Thoracic aorta (tissue), 2 donors: Measurements from ENCODE around the gene CD2BP2. TPM values are rescaled to one million over a fixed set of nuclear protein-coding genes. Genes with fewer than 3 reads are reported as not detected.
"Not testable (repeated sequence)": the region's sequence is repeated elsewhere in the genome, so short reads cannot be mapped to it uniquely, and the experiment has no call there.

Experiments used
- ATAC-seq: fragments of 150-250 bp; one replicate; pipeline ENCODE4 v1.8.0; 2017; ENCODE audit warnings: low read depth; ENCODE audit not compliant: insufficient number of reproducible peaks, low FRiP score
- DNase-seq: peaks from one replicate; pipeline ENCODE4 v3.0.0-alpha.2; 2020; ENCODE audit warnings: low spot score
- H3K27ac ChIP-seq, 2 donors: fragments of 200-600 bp; sonication (generic); 1 replicate in 1 of 2; 2 replicates in 1 of 2; pipeline ENCODE4 v1.5.1; 2016; ENCODE audit warnings: mild to moderate bottlenecking in 2 of 2, moderate library complexity in 2 of 2
- H3K27me3 ChIP-seq: fragments of 200-600 bp; sonication (generic); replicated peaks from 2 replicates; pipeline ENCODE4 v1.6.0; 2016; ENCODE audit warnings: mild to moderate bottlenecking; ENCODE audit not compliant: insufficient read depth
- H3K36me3 ChIP-seq: fragments of 200-600 bp; sonication (generic); one replicate; pipeline ENCODE4 v1.5.1; 2016
- H3K4me1 ChIP-seq, 2 donors: fragments of 200-600 bp; sonication (generic); 1 replicate in 1 of 2; 2 replicates in 1 of 2; pipeline versions ENCODE4 v1.5.1 to v1.6.0; 2016; ENCODE audit warnings: low read depth in 2 of 2, mild to moderate bottlenecking in 1 of 2; ENCODE audit not compliant: control insufficient read depth in 1 of 2
- H3K4me3 ChIP-seq: fragments of 200-600 bp; sonication (generic); 2 replicates; pipeline ENCODE4 v1.5.1; 2016; ENCODE audit warnings: mild to moderate bottlenecking
- H3K9me3 ChIP-seq: fragments of 200-600 bp; sonication (generic); 2 replicates; pipeline ENCODE4 v1.5.1; 2016
- CTCF ChIP-seq: fragments of 200-600 bp; sonication (generic); IDR thresholded peaks from one replicate; pipeline ENCODE4 v1.5.1; 2019; ENCODE audit warnings: antibody characterized with exemption
- total RNA-seq, 2 donors: library from RNA; depleted of rRNA; stranded (reverse); fragments of >200 nt; gene quantifications; one replicate each; pipeline versions ENCODE4 v1.1.0 to v1.2.3, GENCODE V29; 2016

Gene CD2BP2
- total RNA-seq, 2 donors from 2014 or later, result 31.4 to 52.0 TPM

- H3K27me3 ChIP-seq, result no peaks in the 10 kb centered on the region
- H3K36me3 ChIP-seq, result peaks cover 8% of the 10 kb centered on the region
- no peak for DNase-seq
- TF ChIP-seq CTCF, result no peak
- ATAC-seq, result no peak
- H3K27ac ChIP-seq, result no peak overlapping the region
- peaks cover 17 to 37% of the 10 kb centered on the region in 2 donors for H3K4me1 ChIP-seq
- H3K4me3 ChIP-seq, result no peak overlapping the region
- H3K9me3 ChIP-seq, result no peaks in the 10 kb centered on the region
Measured at GRCh38 chr16:30397776-30398660, 42.9 kb upstream of the CD2BP2 start.

- Histone ChIP-seq H3K4me1 (peaks cover 17 to 37% of the 10 kb centered on the region in 2 donors), H3K27ac (no peak overlapping the region), H3K27me3 (no peaks in the 10 kb centered on the region), H3K36me3 (peaks cover 8% of the 10 kb centered on the region), H3K9me3 (no peaks in the 10 kb centered on the region), H3K4me3 (no peak overlapping the region)
- ATAC-seq, result no peak
- no peak for TF ChIP-seq CTCF
- no peak for DNase-seq
Measured at GRCh38 chr16:30397056-30397455, 41.9 kb upstream of the CD2BP2 start.

- H3K4me3 ChIP-seq, result peak overlapping the region; percentile 97
Measured at GRCh38 chr16:30396627-30397026, 41.5 kb upstream of the CD2BP2 start.

GRCh38 chr16:30395992-30396585, 41.0 kb upstream of the CD2BP2 start:
- H3K36me3 ChIP-seq, result peaks cover 8% of the 10 kb centered on the region
- peak overlapping the region; percentile 97 for H3K4me3 ChIP-seq
- no peaks in the 10 kb centered on the region for H3K27me3 ChIP-seq
- no peaks in the 10 kb centered on the region for H3K9me3 ChIP-seq
- no peak for TF ChIP-seq CTCF
- peaks cover 17 to 37% of the 10 kb centered on the region in 2 donors for H3K4me1 ChIP-seq
- no peak for ATAC-seq
- DNase-seq, result no peak
- H3K27ac ChIP-seq, result peak overlapping the region; percentile 53 to 67

More at GRCh38 chr16:30396627-30397026, 41.5 kb upstream of the CD2BP2 start:
- not testable (repeated sequence) for H3K36me3 ChIP-seq, H3K9me3 ChIP-seq, DNase-seq, H3K27ac ChIP-seq, H3K27me3 ChIP-seq, ATAC-seq
- peaks cover 17 to 37% of the 10 kb centered on the region in 2 donors for H3K4me1 ChIP-seq

- Histone ChIP-seq H3K36me3 (peaks cover 8% of the 10 kb centered on the region), H3K9me3 (no peaks in the 10 kb centered on the region), H3K27ac (peak within 1 kb of the TSS; percentile 67 to 79), H3K27me3 (no peaks in the 10 kb centered on the region), H3K4me1 (peaks cover 17 to 37% of the 10 kb centered on the region in 2 donors), H3K4me3 (peak within 1 kb of the TSS; percentile 97)
- TF ChIP-seq CTCF, result peak; percentile 6
- DNase-seq, result no peak
- peak; percentile 43 for ATAC-seq
Measured at GRCh38 chr16:30395155-30395991, 40.3 kb upstream of the CD2BP2 start, which contains the start of gene ZNF48. TSS of gene ZNF48 (plus strand) at chr16:30395420. CDS start at chr16:30395795, 375 bp downstream.
